GM21717 (cell line): ENCODE measurements around the gene GNL1.
A peak's percentile ranks its signal among the peaks of the same experiment; 100 is the strongest.

Experiments used
- ATAC-seq: cut with Tn5 transposase; IDR thresholded peaks from one replicate; pipeline ENCODE4 v1.9.1; 2021; ENCODE audit warnings: mild to moderate bottlenecking, moderate library complexity; ENCODE audit not compliant: unreplicated experiment

Gene GNL1

DNA sequence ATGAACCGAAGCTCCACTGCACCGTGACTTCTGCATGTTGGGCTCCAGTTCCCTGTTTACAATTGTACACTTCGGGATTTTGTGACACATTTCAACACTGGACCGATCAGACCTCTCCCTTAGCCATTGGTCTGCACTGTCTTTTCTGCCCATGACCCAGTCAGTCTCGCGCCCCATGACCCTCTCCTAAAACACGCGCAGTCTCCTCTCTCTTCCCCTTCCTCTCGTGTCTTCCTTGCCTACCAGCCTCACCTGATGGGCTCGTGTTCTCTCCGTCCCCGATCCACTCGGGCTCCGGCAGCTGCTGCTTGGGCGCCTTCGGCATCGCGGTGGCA is 14.4 kb upstream of the GNL1 start:
- ATAC-seq = peak; percentile 23

DNA sequence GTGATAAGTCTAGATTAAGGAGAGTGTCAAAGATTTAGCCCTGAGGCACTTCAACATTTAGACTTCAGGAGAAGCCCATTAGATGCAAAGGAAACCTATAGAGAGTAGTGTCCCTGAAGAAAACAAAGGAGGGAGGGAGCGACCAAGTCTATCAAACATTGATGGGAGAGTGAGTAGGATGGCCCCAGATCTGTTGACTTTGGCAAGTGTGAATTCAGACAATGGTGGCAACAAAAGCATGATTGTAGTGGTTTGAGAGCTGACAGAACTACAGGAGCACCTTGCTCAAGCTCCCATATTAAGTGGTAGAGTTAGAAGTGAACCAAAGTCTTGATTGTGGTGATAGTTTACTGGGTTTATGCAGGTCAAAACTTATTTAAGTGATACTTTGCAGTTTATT is 14.0 kb upstream of the GNL1 start:
- no peak for ATAC-seq

DNA sequence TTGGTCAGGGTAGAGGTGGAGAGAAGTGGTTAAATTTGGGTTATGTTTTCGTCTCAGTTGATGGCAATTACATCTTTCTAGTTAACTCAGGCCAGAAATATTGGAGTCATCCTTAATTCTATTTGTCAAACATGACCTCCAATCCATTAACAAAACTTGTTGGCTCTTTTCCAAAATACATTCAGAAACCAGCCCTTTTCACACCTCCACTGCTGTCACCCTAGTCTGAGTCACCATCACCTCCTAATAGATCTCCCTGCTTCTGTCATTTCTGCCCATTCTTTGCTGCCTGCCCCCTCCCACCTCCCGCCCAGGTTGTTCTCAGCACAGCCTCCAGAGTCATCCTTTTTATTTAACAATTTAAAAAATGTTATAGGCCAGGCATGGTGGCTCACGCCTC is 12.0 kb upstream of the GNL1 start:
- ATAC-seq = no peak

- ATAC-seq = no peak
These were observed 9.5 kb upstream of the GNL1 start for GRCh38 chr6:30565772-30566171.

GRCh38 chr6:30564114-30564513 is 7.8 kb upstream of the GNL1 start:
- ATAC-seq = no peak

GRCh38 chr6:30562470-30563425 is 6.5 kb upstream of the GNL1 start:
- ATAC-seq = no peak

DNA sequence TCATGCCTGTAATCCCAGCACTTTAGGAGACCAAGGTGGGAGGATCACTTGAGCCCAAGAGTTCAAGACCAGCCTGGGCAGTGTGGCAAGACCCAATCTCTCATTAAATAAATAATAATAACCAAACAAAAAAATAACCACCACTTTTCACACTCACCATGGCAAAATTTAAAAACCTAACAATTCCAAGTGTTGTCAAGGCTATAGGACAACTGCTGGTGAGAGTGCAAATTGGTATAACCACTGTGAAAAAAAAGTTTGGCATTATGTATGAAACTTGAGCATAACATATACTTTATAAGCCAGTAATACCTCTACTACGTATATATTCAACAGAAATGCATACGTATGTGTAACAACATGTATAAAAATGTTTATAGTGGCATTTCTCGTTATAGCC is 4.6 kb upstream of the GNL1 start:
- no peak for ATAC-seq

- ATAC-seq = no peak
These were observed 1.3 kb upstream of the GNL1 start for GRCh38 chr6:30557683-30557981.

DNA sequence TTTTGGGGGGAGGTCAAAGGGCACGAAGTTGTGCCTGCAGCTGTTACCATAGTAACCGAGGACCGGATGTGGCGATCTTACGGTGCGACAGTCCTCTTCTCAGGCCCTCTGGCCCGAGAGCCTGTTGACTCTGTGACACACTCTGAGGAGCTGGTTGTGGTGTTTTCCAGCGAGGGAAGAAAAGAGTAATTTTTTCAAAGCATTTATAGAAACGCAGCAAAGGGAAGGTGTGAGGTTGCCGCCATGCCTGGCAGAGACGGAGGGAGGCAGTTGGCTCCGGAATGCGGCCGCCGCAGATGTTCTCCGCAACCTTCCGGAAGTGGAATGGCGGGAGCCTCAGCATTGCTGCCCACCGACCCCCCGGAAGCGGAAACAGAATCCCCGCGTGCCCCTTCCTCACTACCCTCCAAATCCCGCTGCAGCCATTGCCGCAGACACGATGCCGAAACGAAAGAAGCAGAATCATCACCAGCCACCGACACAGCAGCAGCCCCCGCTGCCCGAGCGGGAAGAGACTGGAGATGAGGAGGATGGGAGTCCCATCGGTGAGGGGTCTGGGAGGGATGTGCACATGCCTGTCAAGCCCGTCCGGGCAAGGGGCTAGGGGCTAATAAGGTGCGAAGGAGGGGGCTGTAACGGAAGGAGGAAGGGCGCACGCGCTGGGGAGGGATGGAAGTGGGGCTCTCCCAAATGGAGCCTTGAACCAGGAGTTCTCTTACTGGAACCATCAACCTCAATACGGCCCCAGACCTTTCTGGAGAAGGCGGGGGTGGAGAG is 805 bp upstream of the GNL1 start, which contains the start of gene PRR3:
Gene PRR3 (plus strand): TSS at position 390 of the 777 bp plus-strand sequence. CDS start 50 bp downstream, at position 440.
- peak; percentile 47 for ATAC-seq

DNA sequence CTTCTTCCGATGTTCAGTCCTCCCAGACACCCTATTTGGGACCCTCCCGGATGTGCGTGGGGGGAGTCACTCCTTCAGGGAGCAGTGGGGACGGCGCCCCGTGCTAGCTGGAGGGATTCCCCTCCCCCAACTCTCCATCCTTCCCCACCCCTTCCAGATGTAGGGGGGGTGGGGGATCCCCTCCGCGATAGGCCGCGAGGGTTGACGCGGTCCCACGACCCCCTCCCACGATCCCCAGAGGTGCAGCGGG is 548 bp downstream of the GNL1 start:
- ATAC-seq = peak; percentile 5

GRCh38 chr6:30554962-30555815 is 1.1 kb downstream of the GNL1 start:
- no peak for ATAC-seq

DNA sequence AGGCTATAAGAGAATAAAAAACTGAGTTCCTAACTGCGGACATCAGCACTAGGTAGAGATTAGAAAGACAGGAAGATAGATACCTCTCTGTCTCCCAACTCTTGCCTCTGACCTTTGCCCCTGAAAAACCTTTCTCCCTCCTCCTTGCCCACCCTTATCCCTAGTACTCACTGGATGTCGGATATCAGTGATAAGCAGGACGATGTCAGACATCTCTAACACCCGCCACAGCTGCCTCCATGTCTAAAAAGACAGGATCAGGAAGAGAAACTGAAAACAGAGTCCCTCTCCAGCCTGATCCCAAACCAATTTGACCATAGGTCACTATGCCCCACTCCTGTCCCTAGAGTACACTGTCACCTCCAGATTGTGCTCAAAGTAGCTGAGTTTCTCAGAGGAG is 1.9 kb downstream of the GNL1 start:
- no peak for ATAC-seq

GRCh38 chr6:30548375-30548774 is 7.9 kb downstream of the GNL1 start:
- no peak for ATAC-seq

DNA sequence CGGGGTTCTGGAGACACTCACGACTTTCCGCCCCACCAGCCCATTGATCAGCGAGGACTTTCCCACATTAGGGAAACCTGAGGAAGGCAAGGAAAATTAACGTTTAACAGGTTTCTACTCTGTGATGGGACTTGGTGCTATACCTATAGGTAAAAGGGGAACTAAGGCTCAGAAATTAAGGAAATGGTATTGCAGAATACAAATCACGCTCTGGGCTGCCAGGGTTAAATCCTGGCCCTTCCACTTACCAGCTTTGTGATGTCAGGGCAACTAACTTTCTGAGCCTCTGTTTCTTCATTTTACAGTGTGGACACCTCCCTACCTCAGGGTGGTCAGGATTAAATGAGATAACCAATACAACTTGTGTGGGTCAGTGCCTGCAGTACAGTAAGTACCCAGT is 8.8 kb downstream of the GNL1 start:
- no peak for ATAC-seq

- no peak for ATAC-seq
These were observed 11.5 kb downstream of the GNL1 start for GRCh38 chr6:30544666-30545272.

DNA sequence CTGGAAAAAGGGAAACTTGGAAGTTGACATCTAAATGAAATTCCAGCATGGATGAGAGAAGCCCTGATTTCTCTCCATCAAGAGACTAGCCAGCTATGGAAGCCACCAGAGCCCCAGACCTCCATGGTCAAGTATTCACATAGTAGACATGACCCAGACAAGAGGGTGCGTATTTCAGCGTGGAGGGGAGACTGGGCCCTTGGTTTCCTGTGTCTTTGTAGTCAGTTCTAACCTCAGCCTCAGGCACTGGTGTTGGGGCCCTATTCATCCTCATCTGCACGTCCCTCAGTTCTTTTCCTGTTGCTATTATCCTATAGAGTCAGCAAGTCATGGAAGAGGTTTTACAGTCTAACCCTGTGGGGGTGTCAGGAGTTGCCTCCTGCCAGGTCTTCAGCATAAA is 12.5 kb downstream of the GNL1 start:
- no peak for ATAC-seq

DNA sequence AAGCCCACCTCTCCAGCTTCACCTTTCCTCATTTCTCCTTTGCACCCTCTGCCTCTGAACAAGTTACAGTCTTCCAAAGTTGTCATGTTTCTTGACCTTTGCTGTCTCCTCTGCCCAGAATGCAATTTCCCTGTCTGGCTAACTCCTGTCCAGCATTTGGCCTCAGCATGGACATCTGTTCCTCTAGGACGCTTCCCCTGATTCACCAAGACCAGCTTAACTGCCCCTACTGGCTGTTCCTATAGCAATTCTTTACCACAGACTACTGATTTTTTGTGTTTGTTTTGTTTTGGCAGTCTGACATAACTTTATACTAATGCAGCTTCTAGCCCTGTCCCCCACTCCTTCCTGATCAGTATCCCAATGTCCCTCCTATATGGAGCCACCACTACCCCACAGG is 13.4 kb downstream of the GNL1 start:
- ATAC-seq = no peak

DNA sequence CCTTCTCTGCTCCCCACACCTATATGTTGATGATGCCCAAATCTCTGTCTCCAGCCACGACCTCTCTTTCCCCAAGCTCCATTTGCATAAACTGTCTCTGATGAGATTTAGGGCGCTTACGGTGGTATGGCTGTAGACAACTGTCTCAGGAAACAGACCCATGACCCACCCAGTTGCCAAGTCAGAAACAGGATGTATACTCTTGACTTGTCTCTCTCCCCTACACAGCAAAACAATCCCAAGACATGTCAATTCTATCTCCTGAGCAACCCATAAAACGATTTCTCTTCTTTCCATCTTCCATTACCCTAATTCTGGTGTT is 13.9 kb downstream of the GNL1 start:
- no peak for ATAC-seq

- peak; percentile 54 for ATAC-seq
These were observed 14.5 kb downstream of the GNL1 start for GRCh38 chr6:30541515-30542403.

GRCh38 chr6:30537931-30538330 is 18.4 kb downstream of the GNL1 start:
- no peak for ATAC-seq
